GM19025 (cell line): ENCODE measurements around the gene HDDC2.
"Not testable (repeated sequence)": the region's sequence is repeated elsewhere in the genome, so short reads cannot be mapped to it uniquely, and the experiment has no call there.

Source experiments
- ATAC-seq: cut with Tn5 transposase; IDR thresholded peaks from one replicate; pipeline ENCODE4 v1.9.1; 2021; ENCODE audit warnings: mild to moderate bottlenecking, low read depth, moderate library complexity; ENCODE audit not compliant: unreplicated experiment

The HDDC2 gene

DNA sequence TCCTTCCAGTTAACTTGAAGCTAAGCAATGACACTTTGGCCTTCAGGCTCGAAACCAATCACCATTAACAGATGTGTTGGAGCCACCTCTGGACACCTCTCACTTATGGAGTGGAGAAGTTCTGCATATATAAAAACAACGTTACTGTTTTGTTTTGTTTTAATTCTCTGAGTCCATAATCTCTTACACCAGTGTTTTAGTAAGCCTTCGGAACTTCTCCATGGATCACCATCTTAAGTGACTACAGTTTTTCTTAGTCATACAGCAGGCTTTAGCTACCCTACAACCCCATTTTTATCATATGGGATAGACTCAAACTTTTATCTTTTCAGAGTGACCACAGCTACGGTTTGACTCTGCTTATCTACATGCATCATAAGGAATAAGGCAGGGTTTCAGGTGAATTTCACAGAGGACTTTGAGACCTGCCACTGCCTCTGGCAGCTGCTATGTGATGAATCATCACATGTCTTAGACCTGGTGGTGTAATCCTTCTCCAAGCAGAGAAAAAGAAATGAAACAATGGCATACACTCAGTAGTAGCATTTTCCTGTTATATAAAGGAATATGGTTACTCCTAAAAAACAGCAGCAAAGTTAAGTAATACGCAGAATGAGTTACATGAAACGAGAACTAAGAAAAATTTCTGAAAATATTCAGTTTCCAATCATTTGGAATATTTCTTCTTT lies 5.5 kb upstream of the HDDC2 start:
- no peak for ATAC-seq

DNA sequence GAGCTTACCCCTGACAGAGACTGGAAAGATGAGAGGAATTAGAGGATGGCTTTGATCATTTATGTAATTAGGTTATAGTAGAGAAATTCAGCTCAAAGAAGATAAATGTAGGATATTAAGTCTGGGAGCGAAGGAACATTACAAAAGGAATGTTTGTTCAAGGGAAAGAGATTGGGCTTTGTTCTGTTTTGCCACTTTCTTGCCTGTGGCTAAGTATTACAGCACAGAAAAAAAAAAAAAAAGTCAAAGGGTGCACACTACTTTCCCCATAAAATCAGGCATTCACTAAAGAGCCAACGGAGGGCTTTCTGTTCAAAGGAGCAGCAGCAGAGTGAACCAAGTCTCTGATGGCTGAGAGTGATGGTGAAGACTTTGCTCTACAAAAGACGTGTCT lies 5.0 kb upstream of the HDDC2 start:
- no peak for ATAC-seq

DNA sequence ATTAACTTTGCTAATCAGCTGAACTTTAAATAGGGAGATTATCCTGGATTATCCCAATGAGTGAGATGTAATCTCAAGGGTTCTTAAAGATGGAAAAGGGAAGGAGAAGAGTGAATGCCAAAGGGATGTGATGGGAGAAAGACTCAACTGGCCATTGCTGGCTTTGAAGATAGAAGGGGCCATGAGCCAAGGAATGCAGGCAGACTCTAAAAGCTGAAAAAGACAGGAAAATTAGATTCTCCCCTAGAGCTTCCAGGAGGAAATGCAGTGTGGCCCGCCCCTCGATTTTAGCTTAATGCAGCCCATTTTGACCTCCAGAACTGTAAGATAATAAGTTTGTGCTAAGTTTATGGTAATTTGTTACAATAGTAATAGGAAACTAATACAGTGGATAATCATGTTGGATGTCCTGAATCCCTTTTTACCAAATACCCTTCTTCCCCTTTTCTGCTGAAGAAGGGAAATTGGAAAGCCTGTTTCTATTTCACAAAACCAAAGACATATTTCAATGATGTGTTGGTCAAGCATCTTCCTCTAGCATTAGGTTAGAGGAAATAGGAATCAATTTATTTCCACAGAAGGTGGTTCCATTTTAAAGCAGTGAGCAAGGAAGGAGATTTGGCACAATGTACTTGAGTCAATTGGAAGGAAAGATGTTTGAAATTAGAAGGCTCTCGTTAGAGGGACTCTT lies 3.3 kb upstream of the HDDC2 start:
- no peak for ATAC-seq

DNA sequence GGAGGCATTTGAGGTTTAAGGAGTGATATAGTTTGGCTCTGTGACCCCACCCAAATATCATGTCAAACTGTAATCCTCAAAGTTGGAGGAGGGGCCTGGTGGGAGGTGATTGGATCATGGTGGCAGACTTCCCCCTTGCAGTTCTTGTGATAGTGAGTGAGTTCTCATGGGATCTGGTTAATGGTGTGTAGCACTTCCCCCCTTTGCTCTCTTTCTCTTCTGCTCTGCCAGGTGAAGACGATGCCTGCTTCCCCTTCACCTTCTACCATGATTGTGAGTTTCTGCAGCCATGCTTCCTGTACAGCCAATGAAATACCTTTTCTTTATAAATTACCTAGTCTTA lies 1.7 kb upstream of the HDDC2 start:
- ATAC-seq = no peak

DNA sequence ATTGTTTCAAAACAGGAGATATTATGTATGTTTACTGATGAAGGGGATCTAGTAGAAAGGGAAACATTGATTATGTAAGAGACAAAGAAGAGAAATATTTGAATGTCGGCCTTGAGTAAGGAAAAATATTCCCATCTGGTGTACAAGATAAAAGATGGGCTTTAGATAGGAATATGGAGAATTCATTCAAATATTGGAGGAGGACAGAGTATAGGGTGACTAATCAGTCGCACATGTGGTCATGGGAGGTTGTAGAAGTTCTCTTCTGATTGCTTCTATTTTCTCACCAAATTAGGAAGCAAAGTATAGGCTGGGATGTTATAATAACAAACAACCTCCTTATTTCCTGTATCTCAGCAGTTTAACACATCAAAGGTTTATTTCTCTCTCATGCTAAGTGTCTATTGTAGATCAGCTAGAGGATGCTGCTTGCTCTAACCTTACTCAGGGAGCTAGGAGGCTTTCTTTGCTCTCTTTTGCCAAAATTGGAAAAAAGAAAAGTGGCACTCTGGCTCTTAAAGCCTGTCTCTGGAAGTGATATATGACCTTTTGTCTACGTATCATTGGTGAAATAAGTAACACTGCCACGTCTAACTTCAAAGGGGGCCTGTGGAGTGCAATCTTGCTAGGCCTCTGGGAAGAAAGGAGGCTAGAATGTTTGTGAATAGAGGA lies 1.2 kb upstream of the HDDC2 start:
- ATAC-seq = no peak

DNA sequence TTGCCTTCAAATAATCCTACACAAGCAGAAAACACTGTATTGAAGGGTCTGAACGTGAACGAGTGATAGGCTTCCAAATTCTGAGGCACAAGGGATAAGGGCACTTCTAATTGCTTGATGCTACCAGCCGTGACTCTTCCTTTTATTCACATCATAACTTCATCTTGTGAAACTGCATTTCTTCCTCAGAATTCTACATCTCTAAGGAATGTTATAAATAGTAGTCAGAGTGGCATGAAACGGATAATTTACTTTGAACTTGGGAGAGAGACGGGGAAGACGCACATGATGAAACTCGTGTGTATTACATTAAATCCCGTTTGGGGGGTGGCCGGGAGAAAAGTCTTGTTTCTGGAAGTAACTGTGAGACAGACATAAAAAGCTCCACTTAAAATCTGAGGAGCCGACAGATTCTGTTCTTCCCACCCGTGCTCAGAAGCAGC lies 754 bp downstream of the HDDC2 start:
- no peak for ATAC-seq

DNA sequence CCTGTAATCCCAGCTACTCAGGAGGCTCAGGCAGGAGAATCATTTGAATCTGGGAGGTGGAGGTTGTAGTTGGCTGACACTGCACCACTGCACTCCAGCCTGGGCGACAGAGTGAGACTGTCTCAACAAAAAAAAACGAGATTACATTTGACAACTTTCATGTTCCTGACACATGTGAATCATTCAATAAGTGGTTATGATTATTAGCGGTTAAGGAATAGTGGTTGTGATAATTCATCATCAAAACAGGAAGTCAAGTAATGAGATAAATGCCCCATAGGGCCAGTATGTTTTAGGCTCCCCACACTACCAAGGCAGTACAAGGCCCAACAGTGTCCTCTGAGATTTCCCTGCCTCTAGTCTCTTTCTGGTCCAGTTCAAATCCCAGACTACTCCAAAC lies 2.5 kb downstream of the HDDC2 start:
- no peak for ATAC-seq

DNA sequence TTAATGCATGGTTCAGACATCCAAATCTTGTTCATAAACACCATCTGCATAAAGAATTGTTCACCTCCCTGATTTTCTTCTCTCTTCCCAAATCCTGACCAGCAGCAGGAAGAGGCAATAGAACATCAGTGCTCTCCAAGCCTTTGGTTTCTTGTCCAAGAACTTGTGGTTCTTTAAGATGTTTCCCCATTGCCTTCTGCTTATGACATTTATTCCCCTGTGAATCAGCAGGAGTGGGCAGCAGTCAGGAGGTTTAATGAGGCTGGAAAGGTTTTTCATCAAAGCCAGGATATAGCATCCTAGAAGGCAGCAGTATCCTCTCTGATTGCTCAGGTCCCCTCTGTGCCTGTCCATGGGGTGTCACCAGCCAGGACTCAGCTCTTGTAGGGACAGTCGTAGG lies 5.3 kb downstream of the HDDC2 start:
- no peak for ATAC-seq

DNA sequence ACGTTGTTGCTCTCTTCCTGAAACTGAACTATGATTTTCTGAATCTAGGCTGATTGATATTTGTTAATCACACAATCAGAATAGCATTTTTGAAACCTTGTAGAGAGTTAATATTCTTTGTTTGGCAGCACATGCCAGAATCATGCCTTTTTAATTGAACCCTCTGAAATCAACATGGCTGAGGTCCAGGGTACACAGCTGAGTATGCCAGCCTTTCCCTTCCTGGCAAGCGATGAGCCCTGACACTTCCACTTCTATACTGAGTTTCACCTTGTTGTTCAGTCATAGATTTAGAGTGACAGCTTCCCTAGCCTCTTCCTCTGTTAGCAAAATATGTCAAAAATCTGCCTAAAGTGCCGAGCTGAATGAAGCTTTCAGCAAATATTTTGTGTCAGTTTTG lies 6.8 kb downstream of the HDDC2 start:
- no peak for ATAC-seq

DNA sequence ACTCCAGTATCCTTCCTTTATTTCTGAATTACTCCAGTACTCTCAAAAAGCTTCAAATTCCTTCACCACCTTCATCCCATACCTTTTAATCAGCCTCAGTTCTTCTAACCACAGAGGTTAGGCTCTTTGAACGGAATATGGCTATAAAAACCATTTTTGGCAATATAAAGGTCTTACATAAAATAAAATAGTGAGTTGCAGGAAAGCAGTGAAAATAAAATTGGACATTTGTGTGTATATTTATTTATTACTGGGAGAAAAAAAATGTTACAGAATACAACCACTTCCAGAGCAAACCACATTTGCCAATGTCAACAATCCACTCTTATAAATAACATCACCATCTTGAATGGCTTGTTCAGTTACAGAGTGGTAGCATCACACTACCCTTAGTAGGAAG lies 7.7 kb downstream of the HDDC2 start:
- no peak for ATAC-seq

DNA sequence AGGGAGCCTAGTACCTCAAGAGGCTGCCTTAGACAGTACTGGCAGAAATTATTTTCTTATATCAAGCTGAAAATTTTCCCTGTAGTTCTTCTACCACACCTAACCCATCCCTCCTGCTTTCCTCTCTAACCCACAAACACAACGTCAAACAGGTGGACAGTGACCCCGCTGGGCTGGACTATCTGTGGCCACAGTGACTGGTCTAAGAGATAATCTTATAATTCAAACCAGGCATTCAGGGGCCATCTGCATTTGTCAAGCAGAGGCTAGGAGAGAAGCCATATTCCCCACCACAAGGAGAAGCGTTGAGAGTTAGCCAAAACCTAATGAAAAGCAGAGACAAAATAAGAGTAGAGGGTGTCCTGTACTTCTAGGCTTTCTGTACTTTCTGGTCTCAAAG lies 8.2 kb downstream of the HDDC2 start:
- no peak for ATAC-seq

DNA sequence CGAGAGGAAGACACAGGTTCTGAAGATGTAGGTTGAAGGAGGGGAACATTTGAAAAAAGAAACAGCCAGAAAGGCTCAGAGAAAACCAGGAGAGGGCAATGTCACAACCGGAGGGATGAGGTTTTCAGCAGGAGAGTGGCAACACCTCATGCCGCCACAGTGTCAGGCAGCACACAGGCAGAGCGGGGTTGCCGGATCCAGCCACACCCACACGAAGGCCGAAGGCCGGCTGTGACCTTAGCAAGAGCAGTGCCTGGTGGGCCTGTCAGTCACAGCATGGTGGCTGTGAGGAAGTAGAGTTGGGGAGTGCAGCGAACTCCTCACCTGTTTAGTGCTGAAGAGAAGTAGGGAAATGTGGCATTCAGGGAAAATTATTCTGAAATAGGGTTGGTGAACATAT lies 14.0 kb downstream of the HDDC2 start:
- no peak for ATAC-seq

DNA sequence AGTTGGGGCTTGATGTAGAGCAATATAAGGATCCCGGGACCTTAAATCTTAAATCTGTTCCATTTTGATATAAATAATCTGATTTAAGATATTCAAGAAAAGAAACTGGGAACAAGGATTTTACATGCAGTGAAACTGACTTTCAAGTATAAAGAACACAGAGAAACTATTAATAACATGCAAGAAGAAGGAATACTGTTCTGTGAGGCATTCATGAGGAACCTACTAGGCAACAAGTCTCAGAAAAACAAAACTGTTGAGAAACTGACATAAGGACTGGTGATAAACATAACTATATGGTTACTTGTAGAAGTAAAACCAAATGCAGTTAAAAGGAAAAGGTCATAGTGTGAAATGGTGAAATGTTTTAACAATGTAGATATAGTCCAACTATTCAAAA lies 15.8 kb downstream of the HDDC2 start:
- no peak for ATAC-seq

DNA sequence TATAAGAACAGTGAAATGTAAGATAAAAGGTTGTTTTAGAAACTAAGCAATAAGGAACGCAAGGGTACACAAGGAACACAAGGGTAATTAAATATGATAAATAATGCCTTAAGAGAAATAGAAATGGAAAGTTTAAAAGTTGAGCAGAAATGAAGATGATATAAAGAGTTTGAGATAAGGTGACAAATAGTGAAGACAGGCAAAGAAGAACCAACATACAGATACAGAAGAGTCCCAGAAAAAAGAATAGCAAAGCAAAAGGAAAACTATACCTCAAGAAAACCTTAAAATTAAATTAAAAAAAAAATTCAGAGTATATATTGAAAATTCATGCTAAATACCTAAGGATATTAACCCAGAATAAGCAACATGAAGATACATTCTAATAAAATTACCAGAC lies 16.4 kb downstream of the HDDC2 start:
- ATAC-seq = no peak

DNA sequence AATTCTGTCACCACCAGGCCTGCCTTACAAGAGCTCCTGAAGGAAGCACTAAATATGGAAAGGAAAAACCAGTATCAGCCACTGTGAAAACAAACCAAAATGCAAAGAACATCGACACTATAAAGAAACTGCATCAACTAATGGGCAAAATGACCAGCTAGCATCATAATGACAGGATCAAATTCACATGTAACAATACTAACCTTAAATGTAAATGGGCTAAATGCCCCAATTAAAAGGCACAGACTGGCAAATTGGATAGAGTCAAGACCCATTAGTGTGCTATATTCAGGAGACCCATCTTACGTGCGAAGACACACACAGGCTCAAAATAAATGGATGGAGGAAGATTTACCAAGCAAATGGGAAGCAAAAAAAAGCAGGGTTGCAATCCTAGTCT lies 19.3 kb downstream of the HDDC2 start:
- not testable (repeated sequence) for ATAC-seq

DNA sequence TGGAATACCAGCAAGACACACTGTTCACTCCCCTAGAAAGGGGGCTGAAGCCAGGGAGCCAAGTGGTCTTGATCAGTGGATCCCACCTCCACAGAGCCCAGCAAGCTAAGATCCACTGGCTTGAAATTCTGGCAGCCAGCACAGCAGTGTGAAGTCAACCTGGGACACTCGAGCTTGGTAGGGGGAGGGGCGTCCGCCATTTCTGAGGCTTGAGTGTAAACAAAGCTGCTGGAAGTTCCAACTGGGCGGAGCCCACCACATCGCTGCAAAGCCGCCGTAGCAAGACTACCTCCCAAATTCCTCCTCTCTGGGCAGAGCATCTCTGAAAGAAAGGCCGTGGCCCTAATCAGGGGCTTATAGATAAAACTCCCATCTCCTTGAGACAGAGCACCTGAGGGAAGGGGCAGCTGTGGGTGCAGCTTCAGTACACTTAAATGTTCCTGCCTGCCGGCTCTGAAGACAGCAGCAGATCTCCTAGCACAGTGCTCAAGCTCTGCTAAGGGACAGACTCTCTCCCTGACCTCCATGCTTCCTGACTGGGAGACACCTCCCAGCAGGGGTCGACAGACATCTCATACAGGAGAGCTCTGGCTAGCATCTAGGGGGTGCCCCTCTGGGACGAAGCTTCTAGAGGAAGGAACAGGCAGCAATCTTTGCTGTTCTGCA lies 21.3 kb downstream of the HDDC2 start:
- ATAC-seq = not testable (repeated sequence)

DNA sequence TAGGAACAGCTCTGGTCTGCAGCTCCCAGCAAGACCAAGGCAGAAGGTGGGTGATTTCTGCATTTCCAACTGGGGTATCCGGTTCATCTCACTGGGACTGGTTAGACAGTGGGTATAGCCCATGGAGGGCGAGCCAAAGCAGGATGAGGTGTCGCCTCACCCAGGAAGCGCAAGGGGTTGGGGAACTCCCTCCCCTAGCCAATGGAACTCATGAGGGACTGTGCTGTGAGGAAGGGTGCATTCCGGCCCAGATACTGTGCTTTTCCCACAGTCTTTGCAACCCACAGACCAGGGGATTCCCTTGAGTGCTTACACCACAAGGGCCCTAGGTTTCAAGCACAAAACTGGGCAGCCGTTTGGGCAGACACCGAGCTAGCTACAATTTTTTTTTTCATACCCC lies 21.8 kb downstream of the HDDC2 start:
- ATAC-seq = no peak

DNA sequence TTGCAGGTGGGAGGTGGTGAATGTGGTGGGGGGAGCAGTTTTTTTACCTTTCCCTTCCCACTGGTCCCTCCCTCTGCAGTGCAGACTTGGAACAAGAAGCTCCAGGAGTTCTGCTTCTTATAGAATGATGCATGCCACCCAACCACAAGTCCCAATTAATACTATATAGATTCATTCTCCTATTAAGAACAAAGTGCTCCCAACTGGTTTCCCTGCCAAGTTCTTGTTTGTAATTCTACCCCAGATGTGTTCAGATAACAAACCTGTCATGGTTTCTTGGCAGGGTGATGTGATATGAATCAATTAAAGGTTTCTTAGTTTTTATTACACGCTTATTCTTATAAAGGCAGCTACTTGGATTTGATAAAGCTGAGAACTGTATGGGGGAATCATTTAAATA lies 23.9 kb downstream of the HDDC2 start:
- ATAC-seq = no peak

DNA sequence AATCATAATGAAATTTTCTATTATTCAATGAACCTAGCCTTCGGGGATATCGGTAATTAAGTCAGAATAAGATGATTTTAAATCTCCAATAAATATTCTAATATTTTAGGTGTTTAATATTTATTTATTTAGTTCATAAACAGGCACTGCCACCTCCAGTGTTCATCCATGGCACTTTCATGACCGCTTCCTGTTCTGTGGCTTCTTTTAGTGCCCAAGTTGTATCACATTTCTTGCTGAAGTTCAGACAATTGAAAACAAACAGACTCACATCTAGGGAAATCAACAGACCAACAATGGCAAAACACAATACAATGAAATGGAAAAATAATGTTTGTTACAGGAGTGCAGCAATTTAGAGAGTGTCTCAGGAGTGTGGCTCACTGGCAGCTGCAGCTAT lies 26.0 kb downstream of the HDDC2 start:
- ATAC-seq = no peak

DNA sequence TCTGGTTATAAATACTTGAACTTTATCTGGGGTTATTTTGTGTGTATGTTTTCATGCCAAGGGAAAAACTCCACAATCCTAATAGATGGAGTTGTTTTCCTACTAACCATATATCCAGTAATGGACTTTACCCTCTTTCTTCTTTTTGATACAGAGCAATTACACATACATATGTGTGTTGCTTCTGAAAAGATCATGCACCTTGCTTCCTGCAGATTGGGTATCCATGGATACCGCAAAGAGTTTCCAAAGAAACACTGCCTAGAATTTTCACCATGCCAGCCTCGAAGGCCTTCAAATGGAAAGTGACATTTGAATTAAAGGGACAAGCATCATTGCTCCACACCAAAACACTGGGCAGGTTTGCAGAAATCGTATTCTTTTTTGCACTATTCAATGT lies 26.8 kb downstream of the HDDC2 start:
- ATAC-seq = no peak

DNA sequence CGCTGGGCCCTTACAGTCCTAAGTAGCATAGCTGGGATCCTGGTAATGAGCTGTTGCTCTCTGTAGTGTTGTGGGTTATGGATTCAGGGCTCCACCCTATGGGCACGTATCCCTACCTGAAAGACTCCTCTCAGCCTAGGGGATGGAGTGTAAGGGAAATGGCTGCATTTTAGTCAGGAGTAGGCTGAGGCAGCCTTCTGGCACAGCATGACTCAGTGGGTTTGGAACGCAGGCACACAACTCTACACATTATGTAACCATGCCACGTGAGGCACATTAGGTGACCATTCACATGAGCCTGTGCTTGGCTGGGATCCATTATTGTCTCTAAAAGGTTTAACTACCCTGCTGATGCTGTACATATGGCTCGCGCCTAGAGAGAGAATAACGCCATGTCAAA lies 27.8 kb downstream of the HDDC2 start:
- no peak for ATAC-seq

DNA sequence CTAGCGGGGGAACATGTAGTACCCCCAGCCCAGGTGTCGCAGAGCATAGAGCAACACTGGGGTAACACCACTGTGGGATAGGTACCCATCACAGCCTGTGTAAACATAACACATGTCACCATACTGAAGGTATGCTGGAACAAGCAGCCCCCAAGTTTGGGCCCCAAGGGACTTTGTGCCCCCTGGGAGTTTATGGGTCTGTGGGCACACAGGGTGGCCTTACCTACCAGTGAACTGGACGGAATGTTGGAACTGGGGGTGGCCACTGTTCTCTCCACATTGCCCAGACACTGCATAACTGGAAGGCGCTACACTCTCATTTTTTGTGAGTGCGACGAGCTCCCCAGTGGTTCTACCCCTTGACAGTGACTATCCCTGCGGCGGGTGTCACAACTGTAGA lies 28.5 kb downstream of the HDDC2 start:
- no peak for ATAC-seq
